ENCODE results near the gene TMEM131. TPM values are rescaled to one million over a fixed set of nuclear protein-coding genes. Genes with fewer than 3 reads are reported as not detected.

TMEM131 gene
- total RNA-seq, 4 donors from 2014 or later, result 32.8 to 54.8 (median 41.2) TPM

GRCh38 chr2:97914691-97915213, 81.0 kb downstream of the TMEM131 start:
- 72 to 75% methylated on average over 5 of the region's 5 CpGs for WGBS, 2 donors
- DNase-seq (ENCODE audit: low spot score in 2 of 2), result no peak
- intact Hi-C loops (cut with DNase I; ENCODE audit: low total_unique reads), result no loop called here
- no peak overlapping the region for H3K4me3 ChIP-seq (ENCODE audit: low read depth, poor library complexity, severe bottlenecking)
- TF ChIP-seq POLR2A (IDR thresholded peaks at IDR 0.05), result no peak
- no peak for TF ChIP-seq CTCF (IDR thresholded peaks at IDR 0.05)

GRCh38 chr2:97913846-97914245, 81.9 kb downstream of the TMEM131 start:
- intact Hi-C loops (cut with DNase I; ENCODE audit: low total_unique reads), result no loop called here
- H3K4me3 ChIP-seq (ENCODE audit: low read depth, poor library complexity, severe bottlenecking), result no peak overlapping the region
- 92 to 97% methylated on average over 2 of the region's 2 CpGs for WGBS, 2 donors
- DNase-seq (ENCODE audit: low spot score in 2 of 2), result no peak
- TF ChIP-seq POLR2A (IDR thresholded peaks at IDR 0.05) (no peak), CTCF (IDR thresholded peaks at IDR 0.05) (no peak)

GRCh38 chr2:97911922-97912575, 83.7 kb downstream of the TMEM131 start:
- no peak overlapping the region for H3K4me3 ChIP-seq (ENCODE audit: low read depth, poor library complexity, severe bottlenecking)
- WGBS, 2 donors, result 89 to 98% methylated on average over 1 of the region's 1 CpG
- intact Hi-C loops (cut with DNase I; ENCODE audit: low total_unique reads), result no loop called here
- DNase-seq (ENCODE audit: low spot score in 2 of 2), result no peak
- TF ChIP-seq POLR2A (IDR thresholded peaks at IDR 0.05) (no peak), CTCF (IDR thresholded peaks at IDR 0.05) (no peak)

- 84% methylated on average over 4 of the region's 4 CpGs for WGBS, 2 donors
- no peak overlapping the region for H3K4me3 ChIP-seq (ENCODE audit: low read depth, poor library complexity, severe bottlenecking)
- no peak for DNase-seq (ENCODE audit: low spot score in 2 of 2)
- no peak for TF ChIP-seq CTCF (IDR thresholded peaks at IDR 0.05)
- no peak for TF ChIP-seq POLR2A (IDR thresholded peaks at IDR 0.05)
- intact Hi-C loops (cut with DNase I; ENCODE audit: low total_unique reads), result no loop called here
Measured at GRCh38 chr2:97911206-97911921, 84.4 kb downstream of the TMEM131 start.

GRCh38 chr2:97910403-97911205, 85.1 kb downstream of the TMEM131 start:
- intact Hi-C loops (cut with DNase I; ENCODE audit: low total_unique reads), result no loop called here
- H3K4me3 ChIP-seq (ENCODE audit: low read depth, poor library complexity, severe bottlenecking), result no peak overlapping the region
- TF ChIP-seq POLR2A (IDR thresholded peaks at IDR 0.05) (no peak), CTCF (IDR thresholded peaks at IDR 0.05) (no peak)
- no peak for DNase-seq (ENCODE audit: low spot score in 2 of 2)
- 91 to 92% methylated on average over 9 of the region's 9 CpGs for WGBS, 2 donors

All from lower leg skin (tissue), 4 donors.